ENCODE measurements around the gene CTNNBL1.
A peak's percentile ranks its signal among the peaks of the same experiment; 100 is the strongest.

The CTNNBL1 gene

DNA sequence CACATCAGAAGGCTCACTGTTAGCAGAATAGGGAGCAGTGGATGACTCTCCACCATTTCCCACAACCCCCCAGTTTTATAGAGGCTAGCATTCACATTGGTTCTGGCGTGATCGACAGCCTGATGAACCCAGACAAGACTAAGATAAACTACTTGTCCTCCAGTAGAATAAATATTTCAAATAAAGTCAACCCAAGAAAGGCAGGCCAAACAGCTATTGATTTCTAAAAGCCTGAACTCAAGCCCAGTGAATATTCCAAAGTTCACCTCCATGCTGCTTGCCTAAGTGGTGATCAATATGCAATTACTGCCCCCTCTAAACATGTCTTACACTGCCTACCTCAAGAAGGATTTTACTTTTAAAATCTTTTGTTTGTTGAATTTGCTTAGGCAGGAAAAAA lies 104.5 kb downstream of the CTNNBL1 start:
- DNase-seq (ENCODE audit: low read depth): no peak
- TF ChIP-seq, protein P1, sequence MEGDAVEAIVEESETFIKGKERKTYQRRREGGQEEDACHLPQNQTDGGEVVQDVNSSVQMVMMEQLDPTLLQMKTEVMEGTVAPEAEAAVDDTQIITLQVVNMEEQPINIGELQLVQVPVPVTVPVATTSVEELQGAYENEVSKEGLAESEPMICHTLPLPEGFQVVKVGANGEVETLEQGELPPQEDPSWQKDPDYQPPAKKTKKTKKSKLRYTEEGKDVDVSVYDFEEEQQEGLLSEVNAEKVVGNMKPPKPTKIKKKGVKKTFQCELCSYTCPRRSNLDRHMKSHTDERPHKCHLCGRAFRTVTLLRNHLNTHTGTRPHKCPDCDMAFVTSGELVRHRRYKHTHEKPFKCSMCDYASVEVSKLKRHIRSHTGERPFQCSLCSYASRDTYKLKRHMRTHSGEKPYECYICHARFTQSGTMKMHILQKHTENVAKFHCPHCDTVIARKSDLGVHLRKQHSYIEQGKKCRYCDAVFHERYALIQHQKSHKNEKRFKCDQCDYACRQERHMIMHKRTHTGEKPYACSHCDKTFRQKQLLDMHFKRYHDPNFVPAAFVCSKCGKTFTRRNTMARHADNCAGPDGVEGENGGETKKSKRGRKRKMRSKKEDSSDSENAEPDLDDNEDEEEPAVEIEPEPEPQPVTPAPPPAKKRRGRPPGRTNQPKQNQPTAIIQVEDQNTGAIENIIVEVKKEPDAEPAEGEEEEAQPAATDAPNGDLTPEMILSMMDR (IDR thresholded peaks at IDR 0.05; ENCODE audit: insufficient read depth, low read depth, low read length, missing control alignments): no peak
- H3K4me3 ChIP-seq (ENCODE audit: low read length): no peak overlapping the region

DNA sequence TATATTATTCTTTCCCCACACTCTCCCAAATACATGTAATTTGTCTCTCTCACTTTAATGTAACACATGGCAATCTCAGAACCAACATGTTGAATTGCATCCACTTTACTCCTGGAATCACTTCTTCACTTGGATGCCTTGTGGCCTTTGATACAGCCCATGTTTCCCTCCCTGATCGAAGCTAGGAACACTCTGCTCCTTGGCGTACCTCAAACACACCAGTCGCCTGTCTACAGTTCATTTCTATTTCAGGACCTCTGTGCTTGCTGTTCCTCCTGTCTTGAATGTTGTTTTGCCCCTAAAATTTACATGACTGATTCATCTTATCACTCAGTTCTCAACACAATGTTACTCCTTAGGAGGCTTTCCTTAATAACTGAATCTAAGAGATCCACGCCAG lies 106.8 kb downstream of the CTNNBL1 start:
- TF ChIP-seq, protein P1 (IDR thresholded peaks at IDR 0.05; ENCODE audit: insufficient read depth, low read depth, low read length, missing control alignments): no peak
- no peak for DNase-seq (ENCODE audit: low read depth)
- H3K4me3 ChIP-seq (ENCODE audit: low read length): no peak overlapping the region

DNA sequence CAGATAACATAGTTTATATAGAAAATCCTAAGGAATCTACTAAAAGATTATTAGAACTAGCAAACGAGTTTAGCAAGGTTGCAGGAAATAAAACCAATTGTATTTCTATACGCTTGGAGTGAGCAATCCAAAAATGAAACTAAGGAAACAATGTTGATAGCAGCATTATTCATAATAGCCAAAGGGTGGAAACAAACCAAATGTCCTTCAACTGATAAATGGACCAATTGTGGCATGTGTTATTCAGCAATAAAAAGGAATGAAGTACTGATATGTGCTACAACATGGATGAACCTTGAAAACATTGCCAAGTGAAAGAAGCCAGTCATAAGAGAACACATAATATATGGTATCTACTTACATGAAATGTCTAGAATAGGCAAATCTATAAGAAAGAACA lies 108.1 kb downstream of the CTNNBL1 start:
- DNase-seq (ENCODE audit: low read depth): peak; percentile 49
- TF ChIP-seq, protein P1 (IDR thresholded peaks at IDR 0.05; ENCODE audit: insufficient read depth, low read depth, low read length, missing control alignments): no peak
- H3K4me3 ChIP-seq (ENCODE audit: low read length): no peak overlapping the region

- DNase-seq (ENCODE audit: low read depth): no peak
- TF ChIP-seq, protein P1 (IDR thresholded peaks at IDR 0.05; ENCODE audit: insufficient read depth, low read depth, low read length, missing control alignments): no peak
- H3K4me3 ChIP-seq (ENCODE audit: low read length): no peak overlapping the region
These were observed 109.8 kb downstream of the CTNNBL1 start for GRCh38 chr20:37803438-37804307.

DNA sequence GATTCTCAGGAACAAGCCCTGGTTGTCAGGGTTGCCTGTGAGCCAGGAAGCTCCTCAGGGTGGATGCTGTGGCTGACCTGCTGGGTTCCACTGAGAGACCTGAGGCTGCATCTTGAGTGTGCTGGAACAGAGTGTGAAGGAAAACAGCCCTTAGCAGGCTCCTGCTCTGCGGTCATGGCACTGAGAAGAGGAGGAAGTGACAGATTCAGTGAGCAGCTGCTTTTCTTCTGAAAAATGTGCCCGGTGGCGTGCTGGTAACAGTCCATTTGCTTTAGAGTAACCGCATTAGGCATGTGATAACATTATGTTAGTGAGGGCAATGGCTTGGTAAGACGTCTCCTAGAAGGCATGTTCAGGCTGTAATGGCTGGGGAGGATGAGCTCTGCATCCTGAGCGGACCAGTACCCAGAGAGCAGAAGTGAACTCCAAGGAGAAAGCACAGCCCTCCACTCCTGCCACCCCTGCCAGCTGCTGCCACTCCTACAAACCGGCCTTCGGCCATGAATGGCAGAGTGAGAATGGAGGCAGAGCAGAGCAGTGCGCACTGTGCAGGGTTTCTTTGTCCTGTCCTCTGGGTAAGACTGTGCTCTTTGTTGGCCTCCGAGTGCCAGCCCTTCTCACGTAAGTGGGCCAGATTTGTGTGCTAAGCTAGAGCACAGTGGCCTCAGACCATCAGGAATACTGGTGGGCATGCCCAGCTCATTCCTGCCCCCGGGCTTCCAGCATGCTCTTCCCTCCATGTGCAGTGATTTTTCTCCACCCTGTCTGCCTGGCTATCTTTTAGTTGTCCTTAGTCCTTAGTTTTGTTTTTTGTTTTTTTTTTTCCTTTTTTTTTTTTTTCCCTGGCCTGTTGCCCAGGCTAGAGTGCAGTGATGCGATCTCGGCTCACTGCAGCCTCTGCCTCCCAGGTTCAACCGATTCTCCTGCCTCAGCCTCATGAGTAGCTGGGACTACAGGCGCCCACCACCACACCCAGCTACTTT lies 111.0 kb downstream of the CTNNBL1 start:
- DNase-seq (ENCODE audit: low read depth): no peak
- no peak overlapping the region for H3K4me3 ChIP-seq (ENCODE audit: low read length)
- TF ChIP-seq, protein P1 (IDR thresholded peaks at IDR 0.05; ENCODE audit: insufficient read depth, low read depth, low read length, missing control alignments): no peak

DNA sequence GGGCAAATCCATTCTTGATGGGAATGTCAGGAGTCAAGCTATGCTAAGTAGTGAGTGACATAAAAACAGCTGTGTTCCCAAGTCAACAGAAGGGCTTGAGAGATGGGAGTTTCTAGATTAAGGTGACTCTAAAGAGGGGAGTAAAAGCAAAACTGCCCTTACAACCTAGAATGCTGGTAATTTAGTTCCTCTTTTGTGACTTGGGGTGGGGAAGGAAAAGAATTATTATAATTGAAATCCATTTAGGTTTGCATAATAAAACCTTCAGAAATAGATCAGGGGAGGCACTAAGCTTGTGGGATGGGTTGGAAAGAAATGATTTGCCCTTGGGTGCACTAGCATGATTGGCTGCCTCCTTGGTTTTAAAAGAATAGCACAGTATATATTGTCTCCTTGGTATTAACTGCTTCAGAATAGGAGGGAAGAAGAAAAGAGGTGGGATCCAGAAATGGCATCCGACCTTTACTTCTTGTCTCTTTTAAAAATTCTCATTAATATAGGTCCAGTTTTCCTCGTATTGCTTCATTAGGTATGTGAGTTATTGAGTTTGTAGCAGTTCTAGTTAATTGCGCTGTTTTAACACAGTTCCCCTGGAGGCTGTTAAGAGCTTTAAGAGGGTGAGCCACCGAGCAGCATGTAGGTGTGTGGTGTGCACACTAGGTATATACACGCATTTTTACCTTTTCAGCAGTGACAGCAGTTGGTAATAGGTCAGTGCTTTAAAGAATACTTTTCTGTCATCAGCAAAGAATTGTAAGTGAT lies 113.8 kb downstream of the CTNNBL1 start:
- no peak overlapping the region for H3K4me3 ChIP-seq (ENCODE audit: low read length)
- TF ChIP-seq, protein P1 (IDR thresholded peaks at IDR 0.05; ENCODE audit: insufficient read depth, low read depth, low read length, missing control alignments): no peak
- no peak for DNase-seq (ENCODE audit: low read depth)
